A549 (cell line): Measurements from ENCODE around the gene PTPRJ. TPM values are rescaled to one million over a fixed set of nuclear protein-coding genes. Genes with fewer than 3 reads are reported as not detected.

ENCODE experiments used
- ATAC-seq, 2 experiments: fragments of 200-7000 bp in 1 of 2; fragments of >200 bp in 1 of 2; cut with Nextera tagmentation in 1 of 2; cut with Tn5 transposase in 1 of 2; 3 replicates each; pipeline versions ENCODE4 v1.8.0 to v1.9.1; 2018 to 2020; ENCODE audit warnings: mild to moderate bottlenecking in 1 of 2, moderate library complexity in 1 of 2
- CTCF ChIA-PET: fragments of 300-600 bp; sonication (Branson Sonifier 250); formaldehyde crosslinking; extraction: SDS; loops from one replicate; lab custom pipeline; 2021; ENCODE audit warnings: antibody characterized with exemption, inconsistent platforms; lab: Yijun Ruan, JAX
- POLR2A ChIA-PET: fragments of 350-600 bp; formaldehyde crosslinking; extraction: SDS; loops from one replicate; lab custom pipeline; 2021; ENCODE audit warnings: antibody characterized with exemption, inconsistent platforms; lab: Yijun Ruan, JAX
- DNase-seq, 2 experiments: peaks; one replicate each; pipeline versions ENCODE4 v3.0.0 to v3.0.0-alpha.2; 2011 to 2016; ENCODE audit warnings: low read depth in 1 of 2, low spot score in 1 of 2
- FAIRE-seq: peaks from 2 replicates; lab custom pipeline; 2011; peaks lifted over from hg19 to GRCh38; lab: Jason Lieb, UNC
- H3K27ac ChIP-seq, 2 experiments: fragments of >200 bp; sonication (Bioruptor Twin); formaldehyde crosslinking; 3 replicates each; pipeline ENCODE4 v1.5.1; 2016 to 2017
- H3K4me1 ChIP-seq: fragments of >200 bp; sonication (Bioruptor Twin); formaldehyde crosslinking; 3 replicates; pipeline ENCODE4 v1.6.1; 2016
- H3K4me2 ChIP-seq: fragments of >200 bp; sonication (Bioruptor Twin); formaldehyde crosslinking; 3 replicates; pipeline ENCODE4 v1.6.1; 2016
- H3K4me3 ChIP-seq: fragments of >200 bp; sonication (Bioruptor Twin); formaldehyde crosslinking; 3 replicates; pipeline ENCODE4 v1.5.1; 2016
- H3K9me3 ChIP-seq: fragments of >200 bp; sonication (Bioruptor Twin); formaldehyde crosslinking; 3 replicates; pipeline ENCODE4 v1.6.1; 2016
- ATOH8 ChIP-seq: fragments of 250-450 bp; sonication (Bioruptor Pico); IDR thresholded peaks from 2 replicates; pipeline ENCODE4 v1.5.0; 2020; ENCODE audit warnings: low read depth, mild to moderate bottlenecking, moderate library complexity
- EHMT2 ChIP-seq: fragments of 200-600 bp; sonication (generic); IDR thresholded peaks from 2 replicates; pipeline ENCODE4 v1.6.1; 2016; ENCODE audit warnings: antibody characterized with exemption, low read depth, mild to moderate bottlenecking, moderate library complexity
- FOSL2 ChIP-seq, 2 experiments: fragments of 450-650 bp in 1 of 2; fragments of >200 bp in 1 of 2; sonication (Bioruptor Twin) in 1 of 2; formaldehyde crosslinking; IDR thresholded peaks; 2 replicates each; pipeline versions ENCODE4 v1.5.0 to v1.6.1; 2016 to 2020; ENCODE audit warnings: mild to moderate bottlenecking in 1 of 2, moderate library complexity in 1 of 2
- HOXB13 ChIP-seq: fragments of 250-450 bp; sonication (Bioruptor Pico); IDR thresholded peaks from 2 replicates; pipeline ENCODE4 v1.5.0; 2020; ENCODE audit warnings: low read depth, mild to moderate bottlenecking, moderate library complexity
- JUN ChIP-seq, 2 experiments: fragments of >200 bp; sonication (Bioruptor Twin); formaldehyde crosslinking; IDR thresholded peaks; 2 replicates in 1 of 2; 3 replicates in 1 of 2; pipeline ENCODE4 v1.6.1; 2016 to 2017
- KDM1A ChIP-seq: fragments of 200-600 bp; sonication (generic); IDR thresholded peaks from 2 replicates; pipeline ENCODE4 v1.6.1; 2016; ENCODE audit warnings: low read depth, mild to moderate bottlenecking
- MAZ ChIP-seq: fragments of 150-350 bp; IDR thresholded peaks from 2 replicates; pipeline ENCODE4 v1.6.1; 2014; ENCODE audit warnings: antibody characterized with exemption, low read depth, low read length, borderline replicate concordance
- NFE2L2 ChIP-seq: fragments of 150-350 bp; conservative IDR thresholded peaks from 2 replicates; pipeline ENCODE4 v1.6.1; 2014; ENCODE audit warnings: low read length
- NR3C1 ChIP-seq: fragments of >200 bp; sonication (Bioruptor Twin); formaldehyde crosslinking; IDR thresholded peaks from 3 replicates; pipeline ENCODE4 v1.6.1; 2017
- PHF8 ChIP-seq: fragments of 200-600 bp; sonication (generic); IDR thresholded peaks from 2 replicates; pipeline ENCODE4 v1.6.1; 2016; ENCODE audit warnings: low read depth, mild to moderate bottlenecking, antibody characterized with exemption, moderate library complexity, borderline replicate concordance
- POLR2A ChIP-seq: IDR thresholded peaks from 2 replicates; pipeline ENCODE4 v1.6.1; 2012; ENCODE audit warnings: mild to moderate bottlenecking, low read length
- POLR2AphosphoS2 ChIP-seq: conservative IDR thresholded peaks from 2 replicates; pipeline ENCODE4 v1.6.1; 2012; ENCODE audit warnings: low read length, improper control_type of control experiment, inconsistent platforms
- REST ChIP-seq: fragments of 200-600 bp; sonication (generic); IDR thresholded peaks from 2 replicates; pipeline ENCODE4 v1.6.1; 2016; ENCODE audit warnings: antibody characterized with exemption, mild to moderate bottlenecking, moderate library complexity
- ZFP36 ChIP-seq: fragments of 450-650 bp; IDR thresholded peaks from 2 replicates; pipeline ENCODE4 v1.6.1; 2014; ENCODE audit warnings: borderline replicate concordance; ENCODE audit not compliant: partially characterized antibody
- ZNF302 ChIP-seq: fragments of 250-450 bp; sonication (Bioruptor Pico); IDR thresholded peaks from 2 replicates; pipeline ENCODE4 v1.9.0; 2021; ENCODE audit warnings: inconsistent platforms, mild to moderate bottlenecking, moderate library complexity
- WGBS: methylation state at CpG from one replicate; pipeline ENCODE4 v1.1.6; 2017; ENCODE audit errors: missing lambda C conversion rate; 5-methylcytosine and 5-hydroxymethylcytosine counted together
- polyA plus RNA-seq, 4 experiments: library from polyadenylated mRNA; depleted of rRNA in 3 of 4; stranded (reverse); fragments of >200 nt; fragmentation: RNase III in 1 of 4; extraction: RNeasy Plus Mini Kit Qiagen cat#74134 plus additional on column Dnase treatment in 1 of 4; gene quantifications; 2 replicates in 3 of 4; 3 replicates in 1 of 4; pipeline ENCODE4 v1.2.3, GENCODE V29; 2011 to 2017
- TF ChIP-seq, protein P1 (sequence below): fragments of 150-350 bp; IDR thresholded peaks from 2 replicates; pipeline ENCODE4 v1.6.1; 2014; ENCODE audit warnings: low read depth, mild to moderate bottlenecking, low read length
- TF ChIP-seq, protein P2 (sequence below): fragments of >200 bp; sonication (Bioruptor Twin); formaldehyde crosslinking; IDR thresholded peaks from 3 replicates; pipeline ENCODE4 v1.6.1; 2016

PTPRJ gene
- polyA plus RNA-seq, 2 of the 4 experiments (the other 2 are of a cell fraction), result 30.3 to 50.5 TPM

GRCh38 chr11:48041877-48042695 is 61.7 kb downstream of the PTPRJ start:
- no peak for FAIRE-seq
- Histone ChIP-seq H3K4me3 (no peak overlapping the region), H3K9me3 (no peaks in the 10 kb centered on the region), H3K27ac (peak overlapping the region in 1 of 2 experiments; percentile 22; a peak in 3 of 6 replicates), H3K4me1 (peaks cover 29% of the 10 kb centered on the region), H3K4me2 (no peak overlapping the region)
- DNase-seq, result no peak
- ATAC-seq, result no peak
- 77% methylated on average over 5 of the region's 5 CpGs for WGBS
- CTCF ChIA-PET, result interaction anchor here (0.6 to 1.6 kb wide), 5 partner anchors 9 to 74 kb away, joined by 3 to 7 read pairs (median 4); no protein-coding TSS in a partner anchor
- no peak for TF ChIP-seq MAZ
- TF ChIP-seq NFE2L2, result no peak
- no peak for TF ChIP-seq ZNF302 (CRISPR knock-in tag)
- no peak for TF ChIP-seq FOSL2 (IDR thresholded peaks at IDR 0.05)
- no peak for TF ChIP-seq FOSL2 (CRISPR knock-in tag; IDR thresholded peaks at IDR 0.05)
- TF ChIP-seq, all 56 proteins: peak for 0
- POLR2A ChIA-PET, result interaction anchor here (0.5 kb wide), 1 partner anchor 128 kb away, joined by 7 read pairs; no protein-coding TSS in a partner anchor

DNA sequence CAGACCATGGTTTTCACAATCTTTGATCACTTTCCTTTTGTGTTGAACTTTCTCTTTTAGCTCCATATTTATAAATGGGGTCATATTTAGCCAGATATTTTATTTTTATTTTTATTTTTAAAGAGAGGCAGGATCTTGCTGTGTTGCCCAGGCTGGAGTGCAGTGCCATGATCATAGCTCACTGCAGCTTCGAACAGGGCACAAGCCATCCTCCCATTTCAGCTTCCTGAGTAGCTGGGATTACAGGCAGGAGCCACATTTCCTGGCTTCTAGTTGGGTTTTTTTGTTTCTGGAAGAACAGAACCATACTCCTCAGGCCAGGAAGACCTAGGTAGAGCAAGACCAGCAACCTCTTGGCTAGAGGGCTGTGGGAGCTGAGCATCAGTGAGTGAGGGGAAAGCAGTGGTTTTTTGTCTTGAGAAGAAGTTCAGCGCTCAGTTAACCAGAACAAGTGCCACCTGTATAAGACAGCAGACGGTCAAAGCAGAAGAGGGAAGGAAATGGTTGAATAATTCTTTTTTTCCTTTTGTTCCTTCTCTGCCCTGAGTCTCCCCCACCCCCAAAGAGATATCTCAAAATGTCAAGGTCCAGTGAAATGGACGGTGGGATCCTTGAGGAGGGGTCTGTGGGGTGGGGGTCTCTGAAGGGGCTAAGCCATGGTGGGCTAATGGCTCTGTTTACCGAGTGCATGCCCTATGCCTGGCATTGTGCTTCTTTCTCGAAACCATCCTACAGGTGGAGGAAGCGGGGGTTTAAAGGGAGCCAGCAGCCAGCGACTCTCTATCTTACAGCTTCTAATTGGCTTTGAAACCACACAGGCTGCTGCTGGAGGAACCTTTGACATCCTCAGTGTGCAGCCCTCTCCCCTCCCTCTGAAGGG is 63.0 kb downstream of the PTPRJ start:
- ChIA-PET CTCF (interaction anchor here (0.6 to 1.6 kb wide), 6 partner anchors 10 to 109 kb away, joined by 3 to 4 read pairs (median 4); no protein-coding TSS in a partner anchor), POLR2A (interaction anchor here (0.5 kb wide), 1 partner anchor 129 kb away, joined by 7 read pairs; no protein-coding TSS in a partner anchor)
- TF ChIP-seq, protein P1, sequence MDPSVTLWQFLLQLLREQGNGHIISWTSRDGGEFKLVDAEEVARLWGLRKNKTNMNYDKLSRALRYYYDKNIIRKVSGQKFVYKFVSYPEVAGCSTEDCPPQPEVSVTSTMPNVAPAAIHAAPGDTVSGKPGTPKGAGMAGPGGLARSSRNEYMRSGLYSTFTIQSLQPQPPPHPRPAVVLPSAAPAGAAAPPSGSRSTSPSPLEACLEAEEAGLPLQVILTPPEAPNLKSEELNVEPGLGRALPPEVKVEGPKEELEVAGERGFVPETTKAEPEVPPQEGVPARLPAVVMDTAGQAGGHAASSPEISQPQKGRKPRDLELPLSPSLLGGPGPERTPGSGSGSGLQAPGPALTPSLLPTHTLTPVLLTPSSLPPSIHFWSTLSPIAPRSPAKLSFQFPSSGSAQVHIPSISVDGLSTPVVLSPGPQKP, result no peak
- TF ChIP-seq NR3C1 (no peak), EHMT2 (no peak), HOXB13 (CRISPR knock-in tag) (no peak), REST (no peak), POLR2A (no peak), KDM1A (no peak), ATOH8 (CRISPR knock-in tag) (no peak), JUN (IDR thresholded peaks at IDR 0.05) (no peak), ZNF302 (CRISPR knock-in tag) (no peak), PHF8 (no peak), ZFP36 (no peak), POLR2AphosphoS2 (no peak)
- TF ChIP-seq, protein P2, sequence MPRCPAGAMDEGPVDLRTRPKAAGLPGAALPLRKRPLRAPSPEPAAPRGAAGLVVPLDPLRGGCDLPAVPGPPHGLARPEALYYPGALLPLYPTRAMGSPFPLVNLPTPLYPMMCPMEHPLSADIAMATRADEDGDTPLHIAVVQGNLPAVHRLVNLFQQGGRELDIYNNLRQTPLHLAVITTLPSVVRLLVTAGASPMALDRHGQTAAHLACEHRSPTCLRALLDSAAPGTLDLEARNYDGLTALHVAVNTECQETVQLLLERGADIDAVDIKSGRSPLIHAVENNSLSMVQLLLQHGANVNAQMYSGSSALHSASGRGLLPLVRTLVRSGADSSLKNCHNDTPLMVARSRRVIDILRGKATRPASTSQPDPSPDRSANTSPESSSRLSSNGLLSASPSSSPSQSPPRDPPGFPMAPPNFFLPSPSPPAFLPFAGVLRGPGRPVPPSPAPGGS, result no peak
- H3K9me3 ChIP-seq, result no peaks in the 10 kb centered on the region
- WGBS, result 90% methylated on average over 8 of the region's 8 CpGs
- H3K27ac ChIP-seq, result 0 out of 6 replicates have a peak overlapping the region, but pooled peaks of 1 of the 2 experiments have one; percentile 8
- no peak overlapping the region for H3K4me2 ChIP-seq
- no peak for FAIRE-seq
- H3K4me1 ChIP-seq, result peaks cover 42% of the 10 kb centered on the region
- no peak for DNase-seq
- H3K4me3 ChIP-seq, result no peak overlapping the region
- no peak for ATAC-seq
